Activated CD4-positive, alpha-beta T cell treated with anti-CD3 and anti-CD28 coated beads, Interleukin-2, amount 50 U/mL, for 48 hours (primary cell): ENCODE measurements around the gene CAPZB.

Experiments used
- DNase-seq, 2 experiments: peaks; one replicate each; pipeline ENCODE4 v3.0.0-alpha.2; 2020

The CAPZB gene

DNA sequence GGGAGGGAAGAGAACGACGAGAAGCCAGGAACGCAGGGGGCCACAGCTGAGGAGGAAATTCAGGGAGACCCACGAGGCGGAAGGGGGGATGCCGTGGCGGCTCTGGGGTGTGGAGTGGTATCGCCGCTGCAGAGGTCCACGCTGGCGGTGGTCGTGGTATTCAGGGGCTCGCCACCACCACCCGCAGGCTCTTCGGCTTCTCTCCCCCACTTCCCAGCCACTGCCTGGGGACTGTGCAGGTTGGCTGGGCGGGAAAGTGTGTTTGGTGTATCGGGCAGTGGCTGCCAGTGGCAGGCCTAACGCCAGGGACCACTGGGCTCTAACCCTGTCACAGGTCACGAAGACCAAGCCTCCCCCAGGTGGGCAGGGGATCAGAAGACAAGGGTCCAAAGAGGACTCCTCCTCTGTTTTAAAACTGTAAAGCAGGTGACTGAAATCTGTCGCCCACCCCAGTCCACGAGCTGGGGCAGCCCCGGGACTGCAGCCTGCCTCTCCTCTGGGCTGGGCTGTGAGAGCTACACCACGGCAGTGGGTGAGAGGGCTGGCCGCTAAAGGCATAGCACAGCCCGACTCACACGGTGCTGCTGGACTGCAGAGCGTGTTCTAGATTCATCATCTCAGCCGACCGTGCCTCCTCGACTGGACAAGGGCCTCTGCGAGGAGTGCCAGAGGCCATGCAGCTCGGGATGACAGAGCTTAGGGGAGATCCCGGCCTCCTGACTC, 142.3 kb downstream of the CAPZB start:
- no peak for DNase-seq

DNA sequence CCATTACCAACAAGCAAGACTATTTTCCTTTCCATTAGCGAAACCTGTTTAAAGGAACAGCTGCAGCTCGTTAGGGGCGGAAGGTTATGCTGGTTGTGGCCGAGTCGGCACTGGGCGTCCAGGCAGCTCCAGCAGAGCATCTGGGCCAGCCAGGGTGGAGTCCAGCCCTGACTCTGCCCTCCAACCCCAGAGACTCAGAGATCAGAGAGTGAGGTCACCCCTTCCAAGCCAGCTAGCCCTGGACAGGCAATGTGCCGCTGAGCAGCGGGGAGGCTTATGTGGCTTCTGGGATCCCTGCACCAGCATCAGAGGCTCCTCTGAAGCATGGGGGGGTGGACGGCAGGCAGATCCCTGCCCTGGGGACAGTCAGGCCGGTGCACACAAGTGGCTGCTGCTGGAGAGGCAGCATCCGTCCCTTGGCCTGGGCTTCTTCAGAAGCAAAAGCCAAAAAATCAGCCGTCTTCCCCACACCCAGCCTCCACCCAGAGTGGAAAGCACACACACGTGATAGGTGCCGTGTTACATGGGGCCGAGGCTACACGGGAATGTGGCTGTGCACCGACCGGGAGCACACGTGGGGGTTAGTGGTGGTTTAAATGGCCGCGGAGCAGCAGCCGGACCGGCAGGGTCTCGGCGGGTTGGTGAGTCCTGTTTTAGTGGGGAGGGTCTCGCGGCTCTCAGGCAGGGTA, 143.1 kb downstream of the CAPZB start:
- DNase-seq: no peak

- DNase-seq: peak; percentile 85 to 88
Measured at GRCh38 chr1:19341201-19342061, 143.9 kb downstream of the CAPZB start.

- DNase-seq: no peak
Measured at GRCh38 chr1:19340387-19340937, 144.9 kb downstream of the CAPZB start.

GRCh38 chr1:19339214-19339861, 146.0 kb downstream of the CAPZB start:
- DNase-seq: no peak

DNA sequence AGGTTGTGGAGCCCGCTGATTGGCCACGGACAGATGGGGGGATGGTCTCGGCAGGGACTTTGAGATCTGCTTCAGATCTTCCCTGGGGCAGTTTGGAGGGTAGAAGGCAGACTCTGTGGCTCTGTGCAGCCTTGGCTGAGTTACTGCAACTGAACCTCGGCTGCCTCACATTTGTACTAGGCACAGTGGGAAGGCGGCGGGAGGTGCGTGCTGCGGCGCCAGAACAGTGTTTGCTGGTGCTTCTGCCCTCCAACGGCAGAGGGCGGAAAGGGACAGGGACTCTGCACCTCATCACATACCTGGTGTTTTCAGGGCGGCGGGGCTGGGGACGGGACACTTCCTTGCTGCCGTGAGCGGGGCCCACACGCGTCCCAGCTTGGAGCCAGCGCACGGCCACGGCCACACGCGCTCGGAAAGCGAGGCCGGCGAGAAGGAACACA, 147.0 kb downstream of the CAPZB start:
- no peak for DNase-seq

DNA sequence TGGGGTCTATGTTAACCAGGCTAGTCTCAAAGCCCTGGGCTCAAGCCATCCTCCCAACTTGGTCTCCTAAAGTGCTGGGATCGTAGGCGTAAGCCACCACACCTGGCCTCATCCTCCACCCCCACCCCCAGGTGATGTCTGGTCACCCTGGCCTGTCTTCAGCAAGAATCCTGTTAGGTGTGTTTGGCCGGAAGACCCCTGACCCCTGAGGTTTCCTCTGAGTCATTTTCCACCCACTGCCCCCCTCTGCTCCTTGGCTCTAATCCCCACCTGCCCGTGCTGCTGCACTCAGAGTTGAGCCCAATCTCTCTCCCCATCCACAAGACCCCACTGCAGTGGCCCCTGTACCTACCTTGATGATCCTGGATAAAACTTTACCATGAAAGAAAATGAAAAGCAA, 148.1 kb downstream of the CAPZB start:
- no peak for DNase-seq

- peak; percentile 67 to 79 for DNase-seq
Measured at GRCh38 chr1:19336543-19336942, 148.8 kb downstream of the CAPZB start.

- no peak for DNase-seq
Measured at GRCh38 chr1:19333587-19334354, 151.6 kb downstream of the CAPZB start.

DNA sequence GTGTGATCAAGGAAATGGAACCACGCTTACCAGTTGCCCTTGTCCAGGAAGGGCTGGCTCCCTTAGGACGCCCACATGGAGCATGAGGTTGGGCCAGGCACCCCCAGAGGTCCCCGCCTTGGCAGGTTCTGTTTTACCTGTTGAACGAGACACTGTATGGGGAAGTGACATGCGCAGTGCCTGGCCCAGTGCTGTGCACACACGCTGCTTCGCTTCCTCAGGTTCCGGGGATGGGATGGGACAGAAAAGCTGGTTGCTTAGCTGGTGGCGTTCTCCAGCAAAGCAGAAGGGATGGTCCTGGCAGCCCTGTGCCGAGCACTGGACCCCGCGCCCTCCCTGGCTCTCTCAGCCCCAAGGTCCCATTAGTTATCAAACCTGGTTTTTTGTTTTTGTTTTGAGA, 152.5 kb downstream of the CAPZB start:
- no peak for DNase-seq

GRCh38 chr1:19331262-19331878, 154.0 kb downstream of the CAPZB start:
- DNase-seq: no peak

GRCh38 chr1:19330449-19331135, 154.7 kb downstream of the CAPZB start:
- DNase-seq: no peak

DNA sequence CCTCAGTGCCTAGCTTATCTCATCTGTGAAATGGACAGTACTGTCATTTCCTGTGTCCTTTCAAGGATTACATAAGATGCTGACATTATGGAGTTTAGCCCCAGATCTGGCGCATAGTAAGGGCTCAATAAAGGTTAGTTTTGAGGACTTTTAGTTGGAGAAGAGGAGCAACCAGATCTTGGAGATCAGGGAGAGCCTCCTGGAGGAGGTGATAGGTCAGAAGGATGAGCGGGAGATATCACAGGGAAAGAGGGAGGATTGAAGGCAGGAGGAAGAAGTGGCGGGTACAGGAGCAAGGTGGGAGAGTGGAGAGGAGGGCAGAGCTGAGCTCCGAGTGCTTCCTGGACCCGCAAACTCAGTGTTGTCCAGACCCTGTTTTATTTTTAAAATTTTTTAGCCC, 155.7 kb downstream of the CAPZB start:
- no peak for DNase-seq

DNA sequence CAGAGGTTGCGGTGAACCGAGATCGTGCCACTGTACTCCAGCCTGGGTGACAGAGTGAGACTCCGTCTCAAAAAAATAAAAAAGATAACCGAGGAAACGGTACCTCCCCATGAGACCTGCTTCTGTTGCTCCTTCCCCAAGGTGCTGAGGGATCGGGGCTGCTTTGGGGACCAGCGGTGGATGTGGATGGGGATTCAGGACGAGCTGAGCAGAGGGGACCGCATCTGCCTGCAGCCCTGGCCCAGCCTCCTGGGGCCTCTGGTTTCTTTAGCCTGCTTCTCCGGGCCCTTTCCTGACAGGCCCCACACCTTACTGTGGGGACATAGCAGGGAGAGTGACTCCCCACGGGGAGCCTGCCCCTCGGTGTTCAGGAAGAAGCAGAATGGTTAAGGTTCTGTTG, 156.2 kb downstream of the CAPZB start:
- no peak for DNase-seq

- DNase-seq: no peak
Measured at GRCh38 chr1:19328486-19328885, 156.9 kb downstream of the CAPZB start.

- no peak for DNase-seq
Measured at GRCh38 chr1:19327736-19328135, 157.6 kb downstream of the CAPZB start.

- DNase-seq: no peak
Measured at GRCh38 chr1:19327301-19327700, 158.0 kb downstream of the CAPZB start.

GRCh38 chr1:19326748-19327065, 158.6 kb downstream of the CAPZB start:
- DNase-seq: no peak

- DNase-seq: no peak
Measured at GRCh38 chr1:19325958-19326747, 159.2 kb downstream of the CAPZB start.

DNA sequence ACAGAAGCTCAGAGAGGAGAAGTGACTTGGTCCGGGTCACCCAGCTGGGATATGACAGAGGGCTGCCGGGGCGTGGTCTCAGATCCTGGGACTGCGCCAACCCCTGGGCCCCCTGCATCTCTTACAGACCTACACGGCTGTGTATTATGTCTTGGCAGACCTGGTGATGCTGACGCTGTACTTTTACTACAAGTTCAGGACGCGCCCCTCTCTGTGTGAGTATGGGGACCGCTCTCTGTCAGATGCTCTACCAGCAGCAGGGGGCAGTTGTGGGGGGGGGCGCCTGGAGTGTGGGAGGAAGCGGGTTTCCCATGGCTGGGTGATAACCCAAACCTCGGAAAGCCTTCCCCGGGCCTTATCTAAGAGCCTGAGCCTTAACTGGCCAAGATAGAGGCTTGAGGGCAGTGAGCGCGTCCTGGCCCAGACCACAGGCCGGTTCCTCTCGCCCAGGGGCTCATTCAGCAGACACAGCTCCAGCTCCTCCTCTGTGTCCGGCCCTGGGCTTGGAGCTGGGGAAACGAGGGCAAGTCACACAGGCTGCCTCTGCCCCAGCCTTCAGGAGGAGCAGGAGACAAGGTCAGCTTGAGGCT, 159.9 kb downstream of the CAPZB start:
- DNase-seq: no peak
